GM19328 (cell line): ENCODE measurements around the gene ADGRA1.
"Not testable (repeated sequence)": the region's sequence is repeated elsewhere in the genome, so short reads cannot be mapped to it uniquely, and the experiment has no call there.

Experiments used
- ATAC-seq: cut with Tn5 transposase; IDR thresholded peaks from one replicate; pipeline ENCODE4 v1.9.1; 2021; ENCODE audit warnings: mild to moderate bottlenecking, moderate library complexity; ENCODE audit not compliant: unreplicated experiment

Gene ADGRA1

DNA sequence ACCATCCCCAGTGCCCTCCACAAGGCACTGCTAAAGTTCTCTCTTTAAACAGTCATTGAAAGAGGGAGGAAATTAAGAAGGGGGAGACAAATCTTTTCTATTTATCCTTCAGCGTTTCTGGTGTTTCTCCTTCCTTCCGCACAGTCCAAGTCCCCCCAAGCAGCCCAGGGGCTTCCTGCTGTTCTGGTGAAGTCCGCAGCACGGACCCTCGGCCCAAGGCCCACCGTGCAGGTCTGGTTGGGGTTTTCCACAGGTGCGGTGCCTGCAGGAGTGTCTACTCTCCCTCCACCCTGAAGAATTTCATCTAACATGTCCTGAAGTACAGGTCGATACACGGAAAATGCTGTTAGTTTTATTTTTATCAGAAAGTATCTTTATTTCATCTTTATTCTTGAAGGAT lies 38.2 kb downstream of the ADGRA1 start:
- no peak for ATAC-seq

DNA sequence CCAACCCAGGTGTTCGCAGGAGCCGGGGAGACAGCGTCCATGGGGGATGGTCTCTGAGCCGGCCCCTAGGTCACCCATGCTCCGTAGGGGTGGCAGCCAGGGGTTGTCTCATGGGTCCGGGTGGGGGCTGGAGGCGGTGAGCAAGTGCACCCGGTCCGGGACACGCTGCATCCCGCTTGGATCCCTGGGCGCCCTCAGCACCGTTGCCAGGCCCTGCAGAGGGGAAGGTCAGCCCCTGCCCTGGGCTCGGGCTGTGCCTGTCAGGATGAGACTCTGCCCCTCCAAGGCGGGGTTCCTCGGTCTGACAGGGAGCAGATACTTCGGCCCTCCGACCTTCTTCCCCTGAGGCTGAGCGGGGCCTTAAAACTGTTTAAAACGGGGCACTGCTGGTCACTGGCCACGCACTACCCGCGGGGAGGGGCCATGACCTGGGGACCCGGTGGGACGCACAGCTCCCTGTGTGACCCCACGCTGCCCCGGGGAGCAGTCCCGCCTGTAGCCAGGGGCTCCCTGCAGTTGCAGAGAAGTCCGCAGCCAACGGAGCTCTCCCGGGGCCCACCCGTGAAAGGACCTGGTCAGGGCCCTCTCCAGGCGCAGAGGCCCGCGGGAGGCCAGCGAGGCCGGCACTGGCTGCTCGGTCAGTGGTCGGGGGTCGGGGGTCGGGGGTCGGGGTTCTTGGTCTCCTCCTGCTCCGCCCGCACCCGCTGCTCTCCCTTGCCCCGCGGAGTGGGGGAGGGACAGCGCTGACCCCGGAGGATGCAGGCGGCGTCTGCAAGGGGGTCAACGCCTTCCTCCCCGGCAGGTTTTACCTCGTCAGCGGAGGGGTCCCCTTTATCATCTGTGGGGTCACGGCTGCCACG lies 38.9 kb downstream of the ADGRA1 start:
- ATAC-seq = no peak

DNA sequence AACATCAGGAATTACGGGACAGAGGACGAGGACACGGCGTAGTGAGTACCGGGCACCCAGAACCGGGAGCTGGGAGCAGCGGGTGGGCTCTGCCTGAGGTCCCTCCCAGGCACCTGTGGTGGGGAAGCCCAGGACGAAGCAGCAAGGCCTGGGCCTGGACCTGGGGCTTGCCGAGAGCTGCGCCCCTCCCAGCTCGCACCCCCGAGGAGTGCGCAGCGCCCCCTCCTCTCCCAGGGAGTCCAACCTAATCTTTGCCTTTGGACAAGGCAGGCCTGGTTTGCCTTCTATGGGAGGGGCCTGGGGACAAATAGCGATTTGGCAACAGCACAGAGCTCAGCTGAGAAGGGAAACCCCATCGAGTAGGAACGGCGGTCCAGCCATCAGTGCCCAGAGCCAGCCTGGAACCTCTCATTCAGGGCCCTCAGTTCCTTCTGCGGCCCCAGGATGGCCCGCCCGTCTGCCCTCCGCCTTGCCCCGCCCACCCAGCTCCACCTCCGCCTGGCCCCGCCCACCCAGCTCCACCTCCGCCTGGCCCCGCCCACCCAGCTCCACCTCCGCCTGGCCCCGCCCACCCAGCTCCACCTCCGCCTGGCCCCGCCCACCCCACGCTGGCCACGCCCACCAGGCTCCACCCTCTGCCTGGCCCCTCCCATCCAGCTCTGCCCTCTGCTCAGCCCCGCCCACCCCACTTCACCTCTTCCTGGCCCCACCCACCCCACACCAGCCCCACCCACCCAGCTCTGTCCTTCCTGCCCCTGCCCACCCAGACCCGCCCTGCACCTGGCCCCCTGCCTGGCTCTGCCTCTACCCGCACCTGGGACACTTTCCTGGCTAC lies 39.8 kb downstream of the ADGRA1 start:
- ATAC-seq = no peak

DNA sequence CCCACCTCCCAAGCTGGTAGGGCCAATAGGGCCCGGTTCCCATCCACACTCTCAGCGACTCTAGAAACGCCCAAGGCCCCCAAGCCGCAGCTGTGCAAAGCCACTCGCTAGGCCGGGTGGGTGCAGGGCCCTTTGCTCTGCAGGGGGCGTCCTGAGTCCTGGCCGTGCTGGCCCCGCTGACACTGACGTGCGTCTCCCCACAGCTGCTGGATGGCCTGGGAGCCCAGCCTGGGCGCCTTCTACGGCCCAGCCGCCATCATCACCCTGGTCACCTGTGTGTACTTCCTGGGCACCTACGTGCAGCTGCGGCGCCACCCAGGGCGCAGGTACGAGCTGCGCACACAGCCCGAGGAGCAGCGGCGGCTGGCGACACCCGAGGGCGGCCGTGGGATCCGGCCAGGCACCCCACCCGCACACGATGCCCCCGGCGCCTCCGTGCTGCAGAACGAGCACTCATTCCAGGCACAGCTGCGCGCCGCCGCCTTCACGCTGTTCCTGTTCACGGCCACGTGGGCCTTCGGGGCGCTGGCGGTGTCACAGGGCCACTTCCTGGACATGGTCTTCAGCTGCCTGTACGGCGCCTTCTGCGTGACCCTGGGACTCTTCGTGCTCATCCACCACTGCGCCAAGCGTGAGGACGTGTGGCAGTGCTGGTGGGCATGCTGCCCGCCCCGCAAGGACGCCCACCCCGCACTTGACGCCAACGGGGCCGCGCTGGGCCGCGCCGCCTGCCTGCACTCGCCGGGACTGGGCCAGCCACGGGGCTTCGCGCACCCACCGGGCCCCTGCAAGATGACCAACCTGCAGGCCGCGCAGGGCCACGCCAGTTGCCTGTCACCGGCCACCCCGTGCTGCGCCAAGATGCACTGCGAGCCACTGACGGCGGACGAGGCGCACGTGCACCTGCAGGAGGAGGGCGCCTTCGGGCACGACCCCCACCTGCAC lies 40.7 kb downstream of the ADGRA1 start:
- no peak for ATAC-seq

DNA sequence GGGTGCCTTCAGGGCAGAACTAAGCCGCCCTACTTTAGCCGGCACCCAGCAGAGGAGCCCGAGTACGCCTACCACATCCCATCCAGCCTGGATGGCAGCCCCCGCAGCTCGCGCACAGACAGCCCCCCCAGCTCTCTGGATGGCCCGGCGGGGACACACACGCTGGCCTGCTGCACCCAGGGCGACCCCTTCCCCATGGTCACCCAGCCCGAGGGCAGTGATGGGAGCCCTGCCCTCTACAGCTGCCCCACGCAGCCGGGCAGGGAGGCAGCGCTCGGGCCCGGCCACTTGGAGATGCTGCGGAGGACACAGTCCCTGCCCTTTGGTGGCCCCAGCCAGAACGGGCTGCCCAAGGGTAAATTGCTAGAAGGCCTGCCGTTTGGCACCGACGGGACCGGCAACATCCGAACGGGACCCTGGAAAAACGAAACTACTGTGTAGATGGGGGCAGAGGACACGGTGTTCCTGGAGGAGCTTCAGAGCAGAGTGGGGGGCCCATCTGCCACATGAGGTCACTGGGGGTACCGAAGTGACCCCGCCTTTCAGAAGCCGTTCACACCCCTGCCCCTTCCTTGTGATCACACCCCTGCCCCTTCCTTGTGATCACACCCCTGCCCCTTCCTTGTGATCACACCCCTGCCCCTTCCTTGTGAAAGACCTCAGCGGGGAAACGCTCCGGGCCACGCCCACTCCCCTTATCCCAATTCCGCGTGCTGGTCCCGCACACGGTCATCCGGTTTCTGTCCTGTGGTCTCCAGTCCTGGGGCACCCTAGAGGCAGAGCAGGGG lies 41.5 kb downstream of the ADGRA1 start:
- ATAC-seq = no peak

DNA sequence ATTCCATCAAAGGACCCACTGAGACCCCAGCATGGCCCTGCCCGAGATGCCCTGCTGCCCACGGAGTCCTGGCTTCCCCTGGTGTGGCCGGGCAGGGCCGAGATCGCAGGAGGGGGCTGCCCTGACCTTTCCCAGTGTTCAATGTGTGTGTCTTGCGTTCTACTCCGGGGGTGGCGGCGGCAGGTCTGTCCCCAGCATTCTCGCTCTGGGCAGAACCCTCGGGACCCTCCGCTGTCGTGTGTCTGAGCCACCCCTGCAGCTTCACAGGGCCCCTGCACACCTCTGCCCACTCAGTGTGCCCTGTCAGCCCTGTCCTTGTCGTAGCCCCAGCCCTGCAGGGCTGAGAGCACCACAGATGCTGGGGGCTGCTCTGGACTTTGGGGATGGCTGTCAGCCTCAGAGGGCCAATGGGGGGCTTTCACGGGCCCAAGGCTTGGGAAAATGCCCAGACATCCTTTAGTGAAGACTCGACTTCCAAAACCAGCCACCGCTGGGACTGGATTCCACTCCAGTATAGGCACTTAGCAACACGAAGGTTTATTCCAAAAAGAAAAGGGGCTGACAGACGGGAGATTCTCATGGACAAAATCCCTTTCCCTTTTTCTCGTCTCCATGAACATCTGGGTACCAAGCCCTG lies 42.3 kb downstream of the ADGRA1 start:
- ATAC-seq = no peak

DNA sequence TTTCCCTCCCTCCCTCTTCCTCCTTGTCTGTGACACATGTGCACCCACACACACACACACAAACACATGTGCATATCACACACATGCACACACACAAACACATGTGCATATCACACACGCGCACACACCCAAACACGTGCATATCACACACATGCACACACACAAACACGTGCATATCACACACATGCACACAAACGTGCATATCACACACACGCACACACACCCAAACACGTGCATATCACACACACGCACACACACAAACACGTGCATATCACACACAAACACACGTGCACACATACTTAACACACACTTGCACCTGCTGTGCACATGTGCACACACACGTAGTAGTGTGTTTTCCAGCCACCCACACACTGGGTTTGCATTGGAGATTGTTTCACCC lies 42.9 kb downstream of the ADGRA1 start:
- ATAC-seq = no peak

DNA sequence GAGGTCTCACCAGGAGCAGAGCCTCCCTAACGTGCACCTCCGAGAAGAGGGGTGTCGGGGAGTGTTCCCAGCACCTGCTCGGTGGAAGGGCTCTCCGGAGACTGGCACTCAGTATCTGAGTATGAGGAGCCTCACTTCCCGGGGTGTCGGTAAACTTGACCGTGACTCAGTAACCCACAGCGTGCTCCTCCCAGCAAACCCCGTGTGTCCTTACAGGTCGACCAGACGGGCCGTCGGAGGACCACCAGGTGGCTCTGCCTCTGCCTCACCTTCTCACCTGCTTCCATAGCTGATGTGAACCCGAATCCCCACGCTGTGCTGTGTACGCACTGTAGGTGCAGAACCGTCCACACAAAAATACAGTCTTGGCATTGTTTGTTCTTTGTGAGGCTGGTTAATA lies 43.3 kb downstream of the ADGRA1 start:
- ATAC-seq = no peak

DNA sequence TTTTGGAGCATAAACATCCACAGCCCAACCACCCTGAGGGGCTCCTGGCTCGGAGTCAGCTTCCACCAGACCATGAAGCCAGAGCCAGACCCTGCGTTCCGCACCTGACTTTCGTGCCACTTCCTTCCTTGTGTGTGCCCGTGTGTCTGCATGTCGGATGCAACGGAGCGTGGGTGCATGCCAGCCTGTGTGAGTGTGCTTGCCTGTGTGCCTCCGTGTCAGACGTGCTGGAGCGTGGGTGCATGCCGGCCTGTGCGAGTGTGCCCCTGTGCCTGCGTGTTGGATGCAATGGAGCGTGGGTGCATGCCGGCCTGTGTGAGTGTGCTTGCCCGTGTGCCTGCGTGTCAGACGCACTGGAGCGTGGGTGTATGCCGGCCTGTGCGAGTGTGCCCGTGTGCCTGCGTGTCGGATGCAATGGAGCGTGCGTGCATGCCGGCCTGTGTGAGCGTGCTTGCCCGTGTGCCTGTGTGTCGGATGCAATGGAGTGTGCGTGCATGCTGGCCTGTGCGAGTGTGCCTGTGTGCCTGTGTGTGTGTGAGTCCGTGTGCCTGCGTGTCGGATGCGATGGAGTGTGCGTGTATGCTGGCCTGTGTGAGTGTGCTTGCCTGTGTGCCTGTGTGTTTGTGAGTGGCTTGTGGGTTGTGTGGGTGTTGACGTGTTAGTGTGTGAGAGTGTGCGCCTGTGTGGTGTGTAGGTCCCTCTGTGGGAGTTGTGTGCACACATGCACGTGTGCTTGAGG lies 44.2 kb downstream of the ADGRA1 start:
- ATAC-seq = no peak

DNA sequence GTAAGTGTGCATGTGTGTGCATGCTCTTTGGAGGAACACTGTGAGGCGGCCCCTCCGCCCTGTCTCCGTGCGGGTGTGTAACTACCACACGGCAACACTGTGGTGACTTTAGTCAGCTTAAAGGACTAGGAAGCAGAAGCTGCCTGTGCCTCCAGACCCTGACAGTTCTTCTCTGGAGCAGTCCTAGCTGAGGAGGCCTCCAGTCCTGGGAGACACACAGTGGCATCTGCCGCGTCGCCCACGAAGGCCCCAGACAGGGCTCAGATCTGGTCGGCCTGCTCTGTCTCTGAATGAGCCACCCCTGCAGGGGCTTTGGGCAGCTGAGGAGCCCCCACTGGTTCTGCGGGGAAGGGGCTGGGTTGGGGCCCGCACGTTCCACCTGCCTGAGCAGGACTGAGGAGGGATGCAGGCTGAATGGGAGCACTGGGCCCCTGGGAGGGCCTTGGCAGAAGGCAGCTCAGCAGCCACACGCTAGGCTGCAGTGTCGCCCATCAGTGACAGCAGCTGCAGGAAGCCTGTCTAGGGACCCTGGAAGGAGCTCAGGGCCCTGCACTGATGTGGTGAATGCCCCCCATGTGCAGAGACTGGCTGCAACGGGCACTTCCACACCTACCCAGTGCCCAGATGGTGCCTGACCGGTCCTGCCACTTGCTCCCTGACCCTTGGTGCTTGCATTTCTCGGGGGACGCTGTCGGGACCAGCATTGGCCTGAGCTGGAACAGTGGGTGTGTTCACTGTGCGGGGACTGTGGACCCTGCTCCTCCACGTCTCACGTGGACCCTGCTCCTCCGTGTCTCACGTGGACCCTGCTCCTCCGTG lies 45.0 kb downstream of the ADGRA1 start:
- ATAC-seq = no peak

DNA sequence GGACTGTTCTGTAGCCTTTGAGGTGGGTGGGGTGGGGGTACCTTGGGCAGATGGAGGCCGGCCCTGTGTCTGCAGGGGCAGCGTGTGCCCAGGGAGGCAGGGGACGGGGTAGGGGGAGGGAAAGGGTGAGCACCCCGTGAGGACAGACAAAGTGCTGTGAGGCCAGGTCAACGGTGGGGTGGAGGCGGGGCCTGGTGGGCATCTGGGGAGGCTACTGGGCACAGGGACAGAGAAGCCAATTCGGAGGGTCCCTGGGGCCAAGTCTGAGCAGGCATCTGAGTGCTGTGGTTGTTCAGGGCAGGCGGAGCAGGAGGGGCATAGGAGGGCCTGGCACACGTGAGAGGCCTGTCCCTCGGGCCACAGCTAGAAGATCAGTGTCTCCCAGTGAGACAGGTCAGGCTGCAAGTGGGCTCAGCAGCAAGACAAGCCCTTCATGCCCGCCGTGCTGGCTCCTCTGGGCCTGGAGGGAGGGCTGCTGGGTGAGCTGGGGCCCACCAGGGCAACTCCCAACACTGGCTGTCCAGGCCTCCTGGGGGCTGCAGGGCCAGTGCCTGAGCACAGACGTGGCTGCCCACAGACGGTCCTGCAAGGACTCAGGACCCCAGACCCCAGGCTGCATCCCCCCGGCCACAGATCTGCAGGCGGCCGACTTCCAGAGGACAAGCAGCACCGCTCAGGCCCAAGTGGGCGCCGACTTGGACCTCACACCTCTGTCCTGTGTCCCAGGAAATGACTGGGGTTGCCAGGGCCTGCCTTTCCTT lies 45.9 kb downstream of the ADGRA1 start:
- ATAC-seq = no peak

DNA sequence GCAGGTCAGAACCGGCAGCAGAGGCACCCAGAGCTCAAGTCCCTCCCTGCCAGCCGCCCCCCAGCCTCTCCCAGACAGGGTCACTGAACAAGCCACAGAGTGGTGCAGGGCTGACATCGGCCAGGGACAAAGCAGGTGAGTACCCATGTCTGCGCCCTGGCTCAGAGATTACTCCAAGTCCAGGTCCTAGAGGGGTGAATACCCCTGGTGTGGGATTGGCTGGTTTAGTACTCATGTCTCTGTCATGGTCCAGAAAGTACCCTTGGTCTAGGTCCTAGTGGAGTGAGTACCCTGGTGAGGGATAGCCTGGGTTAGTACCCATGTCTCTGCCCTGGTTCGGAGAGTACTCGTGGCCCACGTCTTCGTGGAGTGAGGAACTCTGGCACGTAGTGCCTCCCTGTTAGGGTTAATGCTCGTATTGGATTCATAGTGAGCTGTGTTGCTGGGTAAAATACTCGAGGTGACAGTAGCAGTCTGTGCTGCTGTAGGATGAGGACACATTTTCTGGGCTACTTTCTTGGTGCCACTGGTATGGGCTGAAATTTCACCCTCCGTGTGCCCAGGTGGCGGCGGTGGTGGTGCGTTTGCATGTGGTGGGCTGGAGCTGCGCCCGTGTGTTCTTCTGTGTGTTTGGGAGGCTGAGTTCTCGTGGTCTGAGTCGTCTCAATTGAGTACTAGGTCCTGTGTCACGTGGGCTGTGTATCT lies 46.8 kb downstream of the ADGRA1 start:
- no peak for ATAC-seq

DNA sequence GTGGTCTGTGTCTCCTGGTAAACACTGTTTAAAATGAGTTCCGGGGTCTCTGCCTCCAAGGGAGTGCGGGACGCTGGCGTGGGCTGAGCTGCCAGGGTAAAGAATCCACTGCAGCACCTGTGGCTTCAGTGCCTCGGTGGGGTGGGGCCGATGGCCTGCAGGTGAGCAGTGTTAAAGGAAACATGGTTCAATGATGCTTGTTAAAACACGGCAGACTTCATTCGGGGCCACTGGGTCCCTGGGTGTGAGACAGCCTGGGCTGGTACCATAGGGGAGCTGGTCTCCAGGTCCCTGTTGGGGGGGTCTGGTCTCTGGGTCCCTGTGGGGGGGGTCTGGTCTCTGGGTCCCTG lies 47.4 kb downstream of the ADGRA1 start:
- ATAC-seq = no peak

DNA sequence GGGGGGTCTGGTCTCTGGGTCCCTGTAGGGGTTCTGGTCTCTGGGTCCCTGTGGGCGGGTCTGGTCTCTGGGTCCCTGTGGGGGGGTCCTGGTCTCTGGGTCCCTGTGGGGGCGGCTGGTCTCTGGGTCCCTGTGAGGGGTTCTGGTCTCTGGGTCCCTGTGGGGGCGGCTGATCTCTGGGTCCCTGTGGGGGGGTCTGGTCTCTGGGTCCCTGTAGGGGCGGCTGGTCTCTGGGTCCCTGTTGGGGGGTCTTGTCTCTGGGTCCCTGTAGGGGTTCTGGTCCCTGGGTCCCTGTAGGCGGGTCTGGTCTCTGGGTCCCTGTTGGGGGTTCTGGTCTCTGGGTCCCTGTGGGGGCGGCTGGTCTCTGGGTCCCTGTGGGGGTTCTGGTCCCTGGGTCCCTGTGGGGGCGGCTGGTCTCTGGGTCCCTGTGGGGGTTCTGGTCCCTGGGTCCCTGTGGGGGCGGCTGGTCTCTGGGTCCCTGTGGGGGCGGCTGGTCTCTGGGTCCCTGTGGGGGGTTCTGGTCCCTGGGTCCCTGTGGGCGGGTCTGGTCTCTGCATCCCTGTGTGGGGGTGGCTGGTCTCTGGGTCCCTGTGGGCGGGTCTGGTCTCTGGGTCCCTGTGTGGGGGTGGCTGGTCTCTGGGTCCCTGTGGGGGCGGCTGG lies 49.9 kb downstream of the ADGRA1 start:
- ATAC-seq = not testable (repeated sequence)

DNA sequence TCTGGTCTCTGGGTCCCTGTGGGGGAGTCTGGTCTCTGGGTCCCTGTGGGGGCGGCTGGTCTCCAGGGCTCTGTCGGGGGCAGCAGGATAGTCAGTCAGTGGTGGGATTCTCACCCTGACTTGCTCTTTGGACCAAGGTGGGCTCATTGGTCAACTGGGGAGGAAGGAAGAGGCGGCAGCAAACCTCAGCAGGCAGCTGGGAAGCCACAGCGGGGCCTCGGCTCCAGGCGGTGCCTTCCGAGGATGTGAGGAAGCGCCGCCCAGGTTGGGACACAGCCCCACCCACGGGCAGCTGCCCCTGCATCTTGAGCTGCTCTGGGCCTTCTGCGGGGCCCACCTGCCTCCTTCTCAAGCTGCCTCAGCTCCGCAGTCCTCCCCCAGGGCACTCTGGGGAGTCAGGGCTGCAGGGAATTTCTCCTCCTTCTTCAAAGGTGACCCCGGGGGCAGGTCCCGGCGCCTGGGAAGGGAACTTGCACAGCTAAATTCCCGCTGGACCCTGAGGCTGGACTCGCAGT lies 51.9 kb downstream of the ADGRA1 start:
- no peak for ATAC-seq

DNA sequence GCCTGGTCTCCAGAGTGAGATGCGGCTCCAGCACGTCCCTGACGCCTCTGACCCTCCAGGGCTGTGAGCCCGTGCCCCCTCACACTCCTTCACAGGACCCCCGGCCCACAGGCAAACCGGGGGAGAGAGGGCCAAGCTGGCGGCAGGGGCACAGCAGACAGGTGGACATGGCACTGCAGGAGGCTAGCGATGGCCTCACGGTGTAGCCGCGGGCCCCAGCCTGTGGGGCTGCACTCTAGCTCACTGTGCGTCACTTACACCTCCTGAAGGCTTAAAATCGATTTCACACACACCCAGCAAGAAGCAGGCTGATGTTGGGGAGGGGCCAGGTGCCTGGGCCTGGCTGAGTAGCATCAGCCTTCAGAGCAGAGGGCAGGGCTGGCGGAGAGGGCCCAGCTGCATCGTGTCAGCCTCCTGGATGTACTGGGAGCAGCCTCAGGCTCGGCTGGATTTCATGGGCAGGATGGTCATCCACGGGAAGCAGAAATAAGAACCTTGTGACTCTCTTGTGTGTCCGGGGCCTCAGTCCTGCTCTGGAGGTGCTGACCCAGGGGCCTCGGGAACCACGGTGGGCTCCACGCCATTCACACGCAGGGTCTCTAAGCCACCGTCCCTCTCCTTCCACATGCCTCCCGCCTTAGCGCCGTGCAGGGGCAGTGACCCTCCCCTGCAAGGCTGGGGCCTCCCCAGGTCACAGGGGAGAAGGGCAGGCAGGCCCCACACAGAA lies 52.9 kb downstream of the ADGRA1 start:
- no peak for ATAC-seq
